M059J (cell line): ENCODE measurements around the gene USE1. TPM values are rescaled to one million over a fixed set of nuclear protein-coding genes. Genes with fewer than 3 reads are reported as not detected.

Experiments
- DNase-seq: peaks from one replicate; pipeline ENCODE4 v3.0.0-alpha.2; 2012; ENCODE audit warnings: low read depth
- total RNA-seq: library from RNA; depleted of rRNA; stranded (reverse); fragments of >200 nt; shearing (Covaris generic); gene quantifications from 2 replicates; pipeline ENCODE4 v1.2.3, GENCODE V29; 2014

Gene USE1
- total RNA-seq, 1 experiment from 2014 or later, result 17.9 TPM

DNA sequence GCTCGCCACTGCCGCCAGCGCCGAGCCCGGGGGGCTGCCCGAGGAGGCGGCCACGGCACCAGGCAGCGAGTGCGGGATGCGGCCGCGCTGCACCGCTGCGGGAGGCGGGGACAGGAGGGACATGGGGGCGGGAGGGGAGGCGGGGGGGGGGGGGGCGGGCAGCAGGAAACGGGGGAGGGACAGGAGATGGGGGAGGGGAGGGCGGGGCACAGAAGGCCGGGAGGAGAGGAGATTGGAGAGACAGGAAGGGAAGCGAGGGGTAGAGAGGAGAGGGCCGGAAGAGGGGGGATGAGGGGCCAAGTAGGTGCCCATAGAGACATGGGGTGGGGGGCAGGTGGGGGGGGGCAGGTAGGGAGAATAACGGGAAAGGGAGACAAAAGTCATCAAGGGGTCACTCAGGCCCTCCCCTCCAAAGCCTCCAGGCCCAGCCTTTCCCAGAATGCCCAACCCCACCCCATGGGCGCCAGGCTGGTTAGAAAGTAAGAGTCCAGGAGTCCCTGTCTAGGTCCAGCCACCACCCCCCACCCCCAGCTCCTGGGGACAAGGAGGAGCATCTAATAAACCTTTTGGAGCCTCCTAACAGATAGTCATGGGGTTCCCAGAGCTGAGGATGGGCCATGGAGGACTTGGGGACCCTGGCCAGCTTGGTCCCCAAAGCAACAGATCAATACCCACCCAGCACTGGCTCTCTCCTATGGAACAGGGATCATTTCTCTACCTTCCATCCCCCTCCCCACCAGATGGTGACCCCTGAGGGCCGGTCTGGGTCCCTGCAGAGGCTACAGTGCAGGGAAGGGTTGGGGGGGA is 21.0 kb downstream of the USE1 start:
- DNase-seq, result peak; percentile 65

DNA sequence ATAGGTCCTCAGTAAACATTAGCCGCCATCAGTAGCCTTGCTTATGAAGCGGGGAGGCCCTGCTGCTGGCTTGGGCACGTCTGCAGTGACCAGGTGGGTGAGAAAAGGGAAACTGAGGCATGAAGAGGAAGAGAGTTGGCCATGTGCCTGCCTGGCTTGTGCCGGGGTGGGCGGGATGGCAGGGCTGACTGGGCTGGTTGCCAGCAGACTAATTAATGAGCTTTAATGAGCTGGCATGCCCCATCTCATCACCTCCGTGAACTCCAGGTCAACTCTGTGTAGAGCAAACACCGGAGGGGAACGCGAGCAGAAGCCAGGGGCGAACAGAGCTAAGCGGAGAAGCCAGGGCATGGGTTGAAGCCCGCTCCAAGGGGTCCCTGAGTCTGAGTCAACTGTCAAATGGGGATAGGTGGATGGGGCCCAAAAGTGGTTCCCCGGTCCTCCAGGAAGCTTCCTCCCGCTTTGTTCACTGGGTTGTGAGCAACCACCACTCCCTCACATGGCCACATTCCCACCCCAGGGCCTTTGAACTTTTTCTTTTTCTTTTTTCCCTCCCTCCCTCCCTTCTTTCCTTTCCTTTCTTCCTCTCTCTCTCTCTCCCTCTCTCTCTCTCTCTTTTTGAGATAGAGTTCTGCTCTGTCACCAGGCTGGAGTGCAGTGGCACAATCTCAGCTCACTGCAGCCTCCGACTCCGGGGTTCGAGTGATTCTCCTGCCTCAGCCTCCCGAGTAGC is 21.8 kb downstream of the USE1 start:
- DNase-seq, result no peak

DNA sequence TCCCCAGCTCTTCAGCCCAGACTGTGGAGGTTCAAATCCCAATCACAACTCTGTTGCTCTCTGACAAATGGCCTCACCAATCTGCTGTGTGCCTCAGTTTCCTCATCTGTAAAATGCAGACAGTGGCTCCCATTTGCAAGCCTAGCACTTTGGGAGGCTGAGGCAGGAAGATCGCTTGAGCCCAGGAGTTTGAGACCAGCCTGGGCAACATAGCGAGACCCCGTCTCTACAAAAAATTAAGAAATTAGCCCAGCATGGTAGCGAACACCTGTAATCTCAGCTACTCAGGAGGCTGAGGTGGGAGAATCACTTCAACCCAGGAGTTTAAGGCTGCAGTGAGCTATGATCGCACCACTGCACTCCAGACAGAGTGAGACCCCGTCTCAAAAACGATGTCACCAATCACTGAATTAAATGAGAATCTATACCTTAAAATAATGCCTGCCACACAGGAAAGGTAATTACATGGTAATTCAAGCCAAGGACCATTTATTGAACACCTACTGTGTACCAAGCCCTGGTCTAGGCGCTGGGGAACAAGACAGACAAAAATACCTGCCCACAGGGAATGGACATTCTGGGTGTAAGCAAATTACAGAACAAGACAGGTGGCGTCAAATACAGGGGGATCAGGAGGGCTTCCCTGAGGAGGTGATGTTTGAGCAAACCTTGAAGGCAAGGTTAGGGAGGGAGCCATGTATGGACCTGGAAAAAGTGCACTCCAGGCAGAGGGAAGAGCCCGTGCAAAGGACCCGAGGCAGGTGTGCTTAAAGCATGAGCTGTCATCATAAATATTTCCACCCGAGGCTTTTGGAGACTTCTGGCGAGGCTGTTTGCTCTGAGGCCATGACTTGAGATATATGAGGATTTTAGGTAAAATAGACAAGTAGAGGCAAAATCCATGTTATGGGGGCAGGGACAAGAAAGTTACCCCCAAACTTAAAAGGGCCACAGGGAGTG is 22.9 kb downstream of the USE1 start:
- no peak for DNase-seq

DNA sequence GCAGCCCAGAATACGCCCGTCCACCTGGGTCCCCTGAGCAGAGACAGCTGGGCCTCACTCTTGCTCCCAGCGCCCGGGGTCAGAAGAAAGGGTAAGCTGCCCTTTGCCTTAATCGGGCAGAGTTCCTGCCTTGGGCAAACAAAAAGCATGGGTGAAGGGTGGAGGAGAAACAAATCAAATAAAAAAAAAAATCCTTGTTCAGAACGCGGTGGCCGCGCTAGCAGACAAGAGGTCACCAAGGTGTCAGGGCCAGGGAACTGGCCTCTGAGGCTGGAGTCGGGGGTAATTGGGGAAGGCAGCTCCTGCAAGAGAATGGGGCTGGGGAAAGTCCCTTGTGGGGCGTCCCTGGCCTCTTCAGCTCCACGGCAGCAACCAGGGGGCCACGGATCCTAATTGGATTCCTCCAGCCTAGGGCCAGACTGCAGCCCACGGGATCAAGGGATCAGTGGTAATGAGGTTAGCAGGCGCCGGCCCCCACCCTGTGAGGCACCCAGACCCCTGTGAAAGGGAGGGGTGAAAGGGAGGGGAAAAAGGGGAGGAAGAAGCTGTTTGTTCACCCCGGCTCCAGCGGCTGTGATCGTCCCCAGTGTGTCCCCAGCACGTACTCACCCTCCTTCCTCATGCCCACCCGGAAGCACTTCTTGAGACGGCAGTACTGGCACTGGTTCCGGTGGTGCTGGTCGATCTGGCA is 25.1 kb downstream of the USE1 start:
- no peak for DNase-seq

DNA sequence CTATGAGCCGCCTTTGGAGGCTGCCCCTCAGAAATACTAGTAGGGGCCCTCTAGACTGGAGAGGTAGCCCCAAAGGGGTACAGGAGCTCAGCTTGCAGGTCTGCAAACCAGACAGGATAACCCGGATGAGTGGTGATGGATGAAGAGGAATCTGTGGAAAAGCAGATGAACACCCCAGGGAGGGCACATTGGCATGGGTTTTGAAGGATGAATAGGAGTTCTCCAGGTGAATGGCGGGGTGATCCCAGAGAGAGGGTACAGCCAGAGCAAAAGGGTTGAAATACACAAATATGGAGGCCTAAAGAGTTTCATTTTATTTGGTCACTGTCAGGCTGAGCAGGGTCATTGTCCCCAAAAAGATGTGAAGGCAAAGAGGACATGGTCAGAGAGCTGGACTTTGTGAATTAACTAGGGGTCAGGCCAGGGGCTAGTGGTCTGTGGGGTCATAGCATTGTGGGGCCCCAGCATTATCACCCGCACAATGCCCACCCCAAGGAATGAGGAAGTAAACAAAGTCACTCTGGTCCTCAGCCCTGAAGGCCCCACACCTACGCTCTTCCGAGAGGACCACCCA is 25.8 kb downstream of the USE1 start:
- DNase-seq, result no peak

DNA sequence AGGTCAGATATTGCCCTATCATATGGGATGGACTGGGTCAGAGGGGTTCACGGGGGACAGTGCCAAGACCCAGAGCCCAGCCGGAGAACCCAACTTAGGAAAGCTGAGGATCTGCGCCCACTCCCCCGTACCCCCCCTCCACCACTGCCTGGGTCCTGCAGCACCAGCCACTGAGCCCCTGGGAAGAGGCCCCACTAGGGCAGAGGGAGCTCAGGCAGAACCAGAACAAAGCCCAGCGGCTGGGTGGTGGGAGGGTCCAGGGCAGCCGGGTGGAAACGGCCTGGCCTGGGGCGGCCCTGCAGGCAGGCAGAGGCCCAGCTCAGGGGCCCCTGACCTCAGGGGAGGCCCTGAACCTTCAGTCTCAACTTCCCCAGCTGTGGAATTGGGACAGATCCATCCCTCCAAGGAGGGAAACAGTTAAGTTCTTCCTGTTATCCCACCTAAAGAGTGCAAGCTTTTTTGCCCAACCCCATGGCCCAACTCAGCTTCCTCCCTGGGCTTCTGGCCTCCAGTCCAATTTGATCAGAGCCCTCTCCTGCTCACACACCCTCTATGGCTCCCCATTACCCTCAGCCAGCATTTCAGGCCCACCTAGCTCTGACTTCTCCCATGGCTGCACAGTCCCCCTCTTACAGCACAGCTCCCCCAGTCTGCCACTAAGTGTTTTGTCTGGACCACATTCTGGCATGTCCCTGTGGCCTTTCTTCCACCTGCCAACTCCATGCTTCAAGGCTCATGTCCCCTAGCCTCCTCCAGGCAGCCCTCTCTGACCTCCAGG is 27.5 kb downstream of the USE1 start:
- DNase-seq, result no peak

DNA sequence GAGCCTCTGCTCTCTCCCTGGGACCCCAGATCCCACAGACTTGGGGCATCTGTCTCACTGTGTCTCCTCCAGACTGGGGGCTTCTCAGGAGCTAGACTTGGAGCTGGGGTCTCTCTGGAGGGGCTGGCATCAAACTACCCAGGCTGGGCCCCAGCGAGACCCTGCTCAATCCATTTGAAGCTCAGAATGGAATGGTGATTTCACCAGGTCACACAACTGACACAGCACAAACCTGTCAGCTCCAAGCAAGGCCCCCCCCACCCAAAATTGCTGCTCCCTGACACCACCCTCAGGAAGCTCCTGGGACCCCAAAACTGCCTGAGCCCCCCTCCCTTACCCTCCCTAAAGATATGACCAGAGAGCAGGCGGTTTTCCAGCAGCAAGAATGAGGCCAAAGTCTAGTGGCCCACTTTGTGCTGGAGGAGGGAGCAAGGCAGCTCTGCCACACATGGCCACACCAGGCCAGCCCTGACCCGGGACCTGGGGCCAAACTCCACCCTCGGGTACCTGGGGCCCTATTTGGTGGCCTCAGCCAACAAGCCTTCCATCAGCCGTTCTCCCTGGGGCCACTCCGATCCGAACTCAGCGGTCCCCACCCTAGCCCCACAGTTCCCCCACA is 28.2 kb downstream of the USE1 start:
- no peak for DNase-seq

DNA sequence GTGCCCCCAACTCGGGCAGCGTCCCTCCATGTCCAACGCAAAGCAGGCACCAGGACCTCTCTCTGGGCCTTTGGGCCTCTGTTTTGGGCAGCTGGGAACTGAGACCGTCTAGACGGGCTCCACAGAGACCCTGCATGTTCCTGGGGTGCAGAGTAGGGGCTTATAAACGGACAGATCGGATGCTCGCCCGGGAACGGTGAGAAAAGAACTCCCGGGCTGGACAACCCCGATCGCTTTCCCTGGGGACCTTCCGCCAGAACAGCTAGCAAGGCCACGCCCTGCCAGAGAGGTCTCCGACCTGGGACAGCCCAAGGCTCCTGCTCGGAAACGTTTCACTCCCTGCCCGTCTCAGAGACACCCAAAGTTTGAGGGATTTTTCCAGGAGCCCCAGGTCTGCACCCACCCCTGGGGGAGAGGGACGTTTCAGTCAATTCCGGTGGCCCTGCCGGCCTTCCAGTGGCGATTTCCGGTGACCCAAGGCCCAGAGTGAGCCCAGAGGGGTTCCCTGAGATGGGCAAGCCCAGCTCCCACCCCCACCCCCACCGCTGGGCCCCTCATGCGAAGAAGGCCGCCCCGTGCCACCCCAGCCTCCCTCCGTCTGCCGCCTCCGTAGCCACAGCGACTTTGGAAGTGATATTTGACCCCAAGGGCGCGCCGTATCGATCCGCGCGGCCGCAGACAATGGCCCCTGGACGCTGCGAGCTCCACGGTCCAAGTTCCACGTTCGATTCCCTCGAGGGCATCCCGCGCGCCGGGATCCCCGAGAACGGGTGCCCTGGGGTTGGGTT is 28.9 kb downstream of the USE1 start:
- DNase-seq, result no peak

DNA sequence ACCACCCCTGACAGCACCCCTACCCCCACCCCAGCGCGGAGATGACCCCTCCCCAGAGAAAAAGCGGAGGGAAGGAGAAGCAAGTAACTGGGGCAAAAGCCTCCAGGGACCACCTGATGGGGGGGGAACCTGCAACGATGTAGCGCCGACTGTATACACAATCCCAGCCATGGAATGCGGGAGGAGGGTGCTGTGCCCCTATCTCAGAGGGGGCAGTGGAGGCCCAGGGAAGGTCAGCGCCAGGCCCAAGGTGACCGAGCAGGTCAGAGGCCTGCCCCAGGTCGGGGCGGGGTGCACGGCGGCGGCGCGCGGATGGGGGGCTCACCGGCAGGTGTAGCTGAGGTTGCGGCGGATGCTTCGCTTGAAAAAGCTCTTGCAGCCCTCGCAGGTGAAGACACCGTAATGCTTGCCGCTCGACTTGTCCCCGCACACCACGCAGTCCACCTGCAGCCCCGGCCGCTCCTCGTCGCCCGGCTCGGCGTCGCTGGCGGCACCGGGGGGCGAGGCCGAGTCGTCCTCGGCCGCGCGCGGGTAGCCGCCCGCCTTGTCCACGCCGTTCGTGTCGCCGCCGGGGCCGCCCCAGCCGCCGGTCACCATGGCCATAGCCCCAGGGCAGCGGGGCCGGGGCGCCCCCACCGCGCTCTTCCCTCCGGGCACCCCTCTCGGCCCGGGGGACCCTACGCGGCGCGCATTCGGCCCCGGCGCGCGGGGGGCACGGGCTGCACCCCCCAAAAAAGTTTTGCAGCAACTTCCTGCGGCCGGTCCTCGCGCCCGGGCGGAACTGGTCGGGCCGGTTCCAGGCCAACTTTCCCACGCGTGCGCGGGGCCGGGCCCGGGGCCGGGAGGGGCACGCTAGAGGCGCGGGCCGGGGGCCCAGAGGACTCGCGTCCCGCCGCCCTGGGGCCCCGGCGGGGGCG is 29.7 kb downstream of the USE1 start:
- no peak for DNase-seq

DNA sequence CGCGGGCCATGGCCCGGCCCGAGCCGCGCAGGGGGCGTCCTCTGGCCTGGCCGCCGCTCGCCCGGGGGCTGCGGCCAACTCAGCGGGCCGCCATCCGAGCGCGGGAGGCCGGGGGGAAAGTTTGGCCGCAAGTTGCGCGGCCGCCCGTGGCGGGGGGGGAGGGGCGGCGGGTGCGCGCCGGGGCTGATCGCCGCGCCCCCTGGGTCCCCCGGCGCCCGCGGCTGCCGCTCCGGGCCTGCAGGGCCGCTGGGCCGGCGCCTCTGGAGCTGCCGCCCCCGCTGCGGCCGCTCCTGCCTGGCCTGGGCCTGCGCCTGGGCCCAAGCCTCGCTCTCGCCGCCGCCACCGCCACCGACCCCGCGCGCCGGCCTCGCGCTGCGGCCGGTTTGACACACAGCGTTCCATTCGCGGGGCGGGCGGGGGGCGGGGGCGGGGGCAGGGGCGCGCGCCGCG is 30.4 kb downstream of the USE1 start, which contains the start of gene NR2F6:
Gene NR2F6 (minus strand): TSS at position 385 of the 450 bp plus-strand sequence. CDS start 699 bp downstream, outside the sequence.
- no peak for DNase-seq

DNA sequence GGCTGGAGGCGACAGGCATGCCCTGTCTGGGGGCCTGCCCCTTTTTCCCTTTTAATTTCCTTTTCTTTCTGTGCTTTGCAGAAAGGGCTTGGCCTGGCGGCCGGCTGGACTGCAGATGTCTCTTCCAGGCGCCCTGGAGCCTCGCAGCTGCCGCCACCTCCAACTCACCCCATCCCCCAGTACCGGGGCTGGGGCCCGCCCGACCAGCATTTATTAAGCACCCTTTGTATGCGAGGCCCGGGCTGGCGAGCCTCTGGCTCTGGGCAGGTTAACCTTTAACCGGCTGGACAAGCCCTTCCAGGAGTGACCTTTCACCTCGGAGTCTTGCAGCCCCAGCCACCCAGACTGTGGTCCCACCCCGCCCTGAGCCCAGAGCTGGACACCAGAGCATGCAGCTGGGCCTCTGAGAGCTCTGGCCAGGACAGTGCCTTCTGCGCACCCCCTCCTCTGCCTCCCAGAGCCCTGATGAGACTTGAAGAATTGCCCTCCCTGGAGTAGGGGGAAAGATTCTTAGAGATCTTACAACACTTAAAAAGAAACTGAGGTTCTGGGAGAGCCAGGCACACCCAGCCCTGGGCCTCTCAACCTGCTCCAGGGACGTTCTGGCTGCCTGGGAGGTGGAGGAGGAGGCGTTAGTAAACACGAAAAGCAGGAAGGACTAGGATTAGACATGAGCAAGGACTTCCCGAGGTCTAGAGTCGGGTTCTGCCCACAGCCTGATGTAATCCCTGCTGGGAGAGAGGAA is 31.7 kb downstream of the USE1 start:
- no peak for DNase-seq

DNA sequence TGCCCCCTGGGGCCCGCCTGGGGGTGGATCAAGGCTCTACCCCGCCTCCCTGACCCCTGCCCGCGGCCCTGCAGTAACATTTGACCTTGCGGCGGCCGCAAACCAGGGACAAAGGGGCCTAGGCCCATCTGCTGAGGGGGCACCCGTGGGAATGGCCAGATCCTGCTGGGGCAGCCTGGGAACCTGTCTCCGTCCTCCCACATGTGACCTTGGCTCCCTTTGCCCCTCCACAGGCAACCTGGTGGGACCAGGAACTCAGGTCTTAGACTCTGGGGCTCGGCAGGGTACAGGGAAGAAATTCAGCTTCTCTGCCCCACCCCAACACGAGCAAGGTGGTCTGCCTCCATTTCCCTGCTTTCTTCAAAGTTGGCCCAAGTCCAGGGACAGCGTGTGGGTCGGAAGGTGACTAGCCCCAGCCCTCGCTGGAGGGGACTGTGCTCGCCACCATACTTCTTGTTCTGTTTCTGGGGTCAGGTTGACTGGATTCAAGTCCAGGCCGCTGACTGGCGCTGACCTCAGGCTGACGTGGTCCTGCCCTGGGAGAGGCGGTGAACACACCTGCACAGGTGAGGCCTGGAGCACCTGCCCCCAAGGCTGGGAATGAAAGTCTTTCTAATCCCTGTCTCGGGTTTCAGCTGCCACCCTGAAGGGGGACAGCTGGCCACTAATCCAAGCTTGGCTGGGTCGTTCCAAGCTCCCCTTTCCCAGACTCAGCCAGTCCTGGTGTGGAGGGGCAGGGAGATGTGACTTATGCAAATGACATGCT is 33.0 kb downstream of the USE1 start:
- DNase-seq, result no peak

DNA sequence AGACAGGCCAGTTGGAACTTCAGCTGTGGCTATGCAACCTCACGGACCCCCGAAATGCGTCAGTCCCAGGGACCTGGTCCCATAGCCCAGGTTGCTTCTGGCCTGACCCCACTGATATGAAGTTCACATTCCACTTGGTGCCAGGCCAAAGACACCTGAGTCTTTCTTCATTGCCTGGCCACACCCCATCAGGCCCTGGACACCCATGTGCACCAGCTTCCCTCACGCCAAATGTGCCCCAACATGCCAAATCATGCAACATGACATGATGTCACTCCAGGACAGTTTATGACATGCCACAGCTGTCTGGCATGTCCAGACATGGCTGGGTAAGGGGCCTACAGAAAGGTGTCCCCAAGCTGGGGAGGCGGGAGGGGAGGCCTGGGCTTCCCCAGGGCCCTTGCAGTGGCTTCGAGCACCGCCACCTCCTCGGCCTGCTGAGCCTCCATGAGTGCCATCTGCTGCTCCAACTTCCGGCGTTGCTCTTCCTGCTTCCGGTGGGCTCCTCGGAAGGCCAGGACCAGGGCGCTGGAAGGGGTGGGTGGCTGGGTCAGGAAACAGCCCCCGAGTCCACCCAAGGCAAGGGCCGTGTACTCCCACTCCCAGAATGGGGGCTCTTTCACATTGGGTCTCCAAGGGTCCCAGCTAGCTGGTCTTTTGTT is 34.9 kb downstream of the USE1 start:
- no peak for DNase-seq

DNA sequence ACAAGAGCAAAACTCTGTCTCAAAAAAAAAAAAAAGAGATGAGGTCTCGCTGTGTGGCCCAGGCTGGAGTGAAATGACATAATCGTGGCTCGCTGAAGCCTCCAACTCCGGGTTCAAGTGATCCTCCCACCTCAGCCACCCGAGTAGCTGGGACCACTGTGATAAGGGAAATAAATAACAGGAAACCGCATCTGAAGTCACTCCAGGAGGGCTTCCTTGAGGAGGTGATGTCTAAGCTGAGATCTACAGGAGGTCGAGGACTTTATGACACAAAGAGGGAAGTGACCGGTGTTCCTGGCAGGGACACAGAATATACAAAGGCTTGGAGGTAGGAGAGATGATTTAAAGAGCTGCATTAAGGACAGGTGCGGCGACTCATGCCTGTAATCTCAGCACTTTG is 39.5 kb downstream of the USE1 start:
- no peak for DNase-seq

DNA sequence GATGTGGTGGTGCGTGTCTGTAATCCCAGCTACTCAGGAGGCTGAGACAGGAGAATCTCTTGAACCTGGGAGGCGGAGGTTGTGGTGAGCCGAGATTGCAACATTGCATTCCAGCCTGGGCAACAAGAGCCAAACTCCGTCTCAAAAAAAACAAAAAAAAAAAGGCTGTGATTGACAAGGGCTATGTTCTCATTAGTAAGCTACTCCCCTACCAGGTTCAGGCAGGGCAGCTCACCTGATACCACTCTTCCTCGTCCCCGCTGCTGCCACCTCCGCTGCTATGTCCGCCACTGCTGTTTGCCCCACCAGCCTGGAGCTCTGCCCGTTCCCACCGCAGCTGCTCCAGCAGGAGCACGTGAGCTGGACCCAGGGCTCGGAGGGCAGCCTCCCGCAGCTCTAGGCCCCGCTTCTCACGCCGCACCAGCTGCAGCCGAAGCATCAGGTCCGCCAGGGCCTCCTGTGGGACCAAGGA is 40.0 kb downstream of the USE1 start:
- DNase-seq, result peak; percentile 51

DNA sequence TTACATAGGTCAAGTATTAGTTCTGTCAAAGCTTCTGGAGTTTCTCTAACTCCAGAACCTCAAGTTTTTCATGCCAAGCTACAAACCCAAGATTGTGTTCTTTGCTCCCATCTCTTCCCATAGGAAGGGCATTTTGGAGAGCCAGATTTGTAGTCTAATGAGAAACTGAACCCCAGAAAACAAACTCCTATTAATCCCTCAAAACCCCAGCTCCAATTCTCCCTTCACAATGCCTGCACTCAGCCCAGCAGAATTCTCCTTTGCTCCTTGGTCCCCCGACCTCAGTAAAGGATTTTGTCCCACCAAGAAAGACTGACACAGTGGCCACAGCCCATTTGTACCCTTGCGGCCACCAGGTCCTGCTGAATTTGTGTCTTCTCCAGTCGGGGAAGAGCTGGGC is 41.0 kb downstream of the USE1 start:
- no peak for DNase-seq
